CD14-positive monocyte (primary cell): ENCODE measurements around the gene ATP5F1B. TPM values are rescaled to one million over a fixed set of nuclear protein-coding genes. Genes with fewer than 3 reads are reported as not detected.

Source experiments
- DNase-seq, 3 donors: peaks; one replicate each; pipeline ENCODE4 v3.0.0-alpha.2; 2011 to 2022
- H2AFZ ChIP-seq: 2 replicates; pipeline ENCODE4 v1.6.0; 2012; ENCODE audit warnings: mild to moderate bottlenecking, low read depth, low read length, inconsistent platforms; ENCODE audit not compliant: insufficient read depth, poor library complexity, severe bottlenecking
- H3K27ac ChIP-seq, 2 donors: 1 replicate in 1 of 2; 2 replicates in 1 of 2; pipeline ENCODE4 v1.5.1; 2012 to 2013; ENCODE audit warnings: low read length in 2 of 2, control low read depth in 1 of 2, inconsistent platforms in 1 of 2, low read depth in 1 of 2, mild to moderate bottlenecking in 1 of 2
- H3K27me3 ChIP-seq, 2 donors: one replicate each; pipeline versions ENCODE4 v1.6.0 to v1.6.1; 2011 to 2013; ENCODE audit warnings: low read length in 2 of 2; ENCODE audit not compliant: control insufficient read depth in 2 of 2, insufficient read depth in 2 of 2
- H3K36me3 ChIP-seq, 2 donors: replicated peaks in 1 of 2; 1 replicate in 1 of 2; 2 replicates in 1 of 2; pipeline versions ENCODE4 v1.5.1 to v1.6.1; 2012 to 2013; ENCODE audit warnings: low read length in 2 of 2, control low read depth in 1 of 2, inconsistent platforms in 1 of 2, mild to moderate bottlenecking in 1 of 2; ENCODE audit not compliant: insufficient read depth in 2 of 2, control insufficient read depth in 1 of 2
- H3K4me1 ChIP-seq, 2 donors: 1 replicate in 1 of 2; 2 replicates in 1 of 2; pipeline versions ENCODE4 v1.5.1 to v1.6.1; 2012 to 2013; ENCODE audit warnings: low read length in 2 of 2, control low read depth in 1 of 2, inconsistent platforms in 1 of 2, mild to moderate bottlenecking in 1 of 2, moderate library complexity in 1 of 2; ENCODE audit not compliant: insufficient read depth in 2 of 2, control insufficient read depth in 1 of 2
- H3K4me2 ChIP-seq: replicated peaks from 2 replicates; pipeline ENCODE3; 2012; ENCODE audit warnings: low read length, moderate library complexity, mild to moderate bottlenecking; ENCODE audit not compliant: poor library complexity, severe bottlenecking; ENCODE audit errors: extremely low read depth
- H3K4me3 ChIP-seq, 3 experiments: fragments of 200-600 bp in 1 of 3; sonication (generic) in 1 of 3; replicated peaks in 1 of 3; 1 replicate in 2 of 3; 2 replicates in 1 of 3; pipeline ENCODE4 v1.5.1; 2011 to 2013; ENCODE audit warnings: low read length in 3 of 3, mild to moderate bottlenecking in 3 of 3, control low read depth in 2 of 3, low read depth in 2 of 3, inconsistent platforms in 1 of 3, moderate library complexity in 1 of 3
- H3K79me2 ChIP-seq: 2 replicates; pipeline ENCODE4 v1.6.0; 2012; ENCODE audit warnings: mild to moderate bottlenecking, control low read depth, inconsistent platforms, low read length, moderate library complexity; ENCODE audit not compliant: insufficient read depth
- H3K9ac ChIP-seq: 2 replicates; pipeline ENCODE4 v1.6.0; 2017; ENCODE audit warnings: low read length, mild to moderate bottlenecking; ENCODE audit not compliant: insufficient read depth, poor library complexity, severe bottlenecking
- H3K9me3 ChIP-seq, 2 donors: replicated peaks in 1 of 2; 1 replicate in 1 of 2; 2 replicates in 1 of 2; pipeline versions ENCODE4 v1.5.1 to v1.6.1; 2012 to 2013; ENCODE audit warnings: low read length in 2 of 2, control low read depth in 1 of 2; ENCODE audit not compliant: control insufficient read depth in 1 of 2, insufficient read depth in 1 of 2
- H4K20me1 ChIP-seq: 2 replicates; pipeline ENCODE4 v1.6.0; 2012; ENCODE audit warnings: mild to moderate bottlenecking, low read length, control low read depth, moderate library complexity; ENCODE audit not compliant: insufficient read depth
- H3K27ac Mint-ChIP-seq, 7 donors: one replicate each; pipeline ENCODE4 v1.8.0; 2020; ENCODE audit warnings: mild to moderate bottlenecking in 7 of 7, mixed read lengths in 7 of 7, moderate library complexity in 6 of 7, inconsistent platforms in 2 of 7
- H3K27me3 Mint-ChIP-seq, 3 donors: one replicate each; pipeline ENCODE4 v1.8.0; 2021 to 2022; ENCODE audit warnings: low read depth in 3 of 3, mild to moderate bottlenecking in 3 of 3, mixed read lengths in 3 of 3, moderate library complexity in 3 of 3, inconsistent platforms in 1 of 3
- H3K36me3 Mint-ChIP-seq, 2 donors: one replicate each; pipeline ENCODE4 v1.8.0; 2020; ENCODE audit warnings: mixed read lengths in 2 of 2, inconsistent platforms in 1 of 2, mild to moderate bottlenecking in 1 of 2
- H3K4me1 Mint-ChIP-seq: one replicate; pipeline ENCODE4 v1.8.0; 2020; ENCODE audit warnings: mild to moderate bottlenecking, mixed read lengths
- H3K4me3 Mint-ChIP-seq, 2 donors: one replicate each; pipeline ENCODE4 v1.8.0; 2020; ENCODE audit warnings: mild to moderate bottlenecking in 2 of 2, mixed read lengths in 2 of 2, moderate library complexity in 1 of 2
- H3K9me3 Mint-ChIP-seq, 7 donors: one replicate each; pipeline ENCODE4 v1.8.0; 2020 to 2022; ENCODE audit warnings: mixed read lengths in 7 of 7, mild to moderate bottlenecking in 6 of 7, moderate library complexity in 6 of 7, inconsistent platforms in 2 of 7
- CTCF ChIP-seq: fragments of 200-600 bp; IDR thresholded peaks from one replicate; pipeline ENCODE4 v1.8.0; 2022; ENCODE audit warnings: antibody characterized with exemption, mild to moderate bottlenecking
- WGBS: methylation state at CpG from one replicate; pipeline ENCODE4 v1.1.5; 2013; ENCODE audit warnings: missing lambda C conversion rate; ENCODE audit not compliant: insufficient coverage; 5-methylcytosine and 5-hydroxymethylcytosine counted together
- intact Hi-C, 2 donors: fragments of 100-400 bp; cut with micrococcal nuclease; formaldehyde crosslinking; loops; one replicate each; pipeline versions ENCODE4 v1.15.0 to v1.15.1; 2023
- polyA plus RNA-seq, 3 donors: library from polyadenylated mRNA; depleted of rRNA in 1 of 3; unstranded in 2 of 3; stranded (reverse) in 1 of 3; fragments of 300-500 nt in 2 of 3; fragments of >200 nt in 1 of 3; fragmentation: Illumina TruSeq in 2 of 3; gene quantifications; 1 replicate in 2 of 3; 2 replicates in 1 of 3; pipeline ENCODE4 v1.2.3, GENCODE V29; 2012 to 2021

Gene ATP5F1B
- polyA plus RNA-seq, 3 donors = 554 to 1,093 (median 1,038) TPM

DNA sequence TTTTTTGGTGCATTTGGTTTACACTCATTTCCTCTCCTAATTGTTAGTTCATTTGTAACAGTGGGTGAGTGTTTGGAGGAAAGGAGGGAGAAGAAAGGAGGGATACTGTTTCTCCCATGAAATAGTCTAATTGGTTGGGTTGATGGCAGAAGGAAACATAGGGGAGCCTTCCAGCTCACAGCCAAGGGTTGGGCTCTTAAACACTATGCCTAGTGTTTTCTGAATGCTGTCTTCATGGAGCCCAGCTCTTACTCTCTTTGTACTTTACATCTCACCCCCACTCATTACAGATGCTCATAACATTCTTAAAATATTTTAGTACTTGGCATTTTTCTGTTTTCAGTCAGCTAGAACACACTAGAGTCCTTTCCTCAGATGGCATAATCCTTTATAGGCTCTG lies 53.8 kb downstream of the ATP5F1B start:
- no peaks in the 10 kb centered on the region for H3K9me3 ChIP-seq
- no peaks in the 10 kb centered on the region for H3K4me1 ChIP-seq
- H3K4me1 Mint-ChIP-seq = no peaks in the 10 kb centered on the region
- H3K79me2 ChIP-seq = no peaks in the 10 kb centered on the region
- H3K9ac ChIP-seq = no peak overlapping the region
- no peak overlapping the region for H3K4me3 ChIP-seq
- H2AFZ ChIP-seq = no peak overlapping the region
- H3K9me3 Mint-ChIP-seq = no peaks in the 10 kb centered on the region
- peaks cover 44 to 51% of the 10 kb centered on the region in 2 donors for H3K36me3 ChIP-seq
- H3K27ac Mint-ChIP-seq = no peak overlapping the region
- H3K36me3 Mint-ChIP-seq = peaks cover 47 to 54% of the 10 kb centered on the region in 2 donors
- intact Hi-C loops = loop anchor here (5.0 kb wide), 1 partner anchor 80 kb away; no protein-coding TSS in a partner anchor
- H3K4me2 ChIP-seq = no peak overlapping the region
- TF ChIP-seq CTCF = no peak
- peaks cover 0 to 4% (median 1%) of the 10 kb centered on the region in 3 donors for H3K27me3 Mint-ChIP-seq
- no peak overlapping the region for H3K4me3 Mint-ChIP-seq
- no peak overlapping the region for H3K27ac ChIP-seq
- DNase-seq = no peak
- H3K27me3 ChIP-seq = no peaks in the 10 kb centered on the region
- H4K20me1 ChIP-seq = peaks cover 14% of the 10 kb centered on the region

GRCh38 chr12:56591126-56591525 lies 54.7 kb downstream of the ATP5F1B start:
- no peak overlapping the region for H3K9ac ChIP-seq
- no peak overlapping the region for H2AFZ ChIP-seq
- H3K4me2 ChIP-seq = no peak overlapping the region
- H3K27ac Mint-ChIP-seq = no peak overlapping the region
- no peak for TF ChIP-seq CTCF
- H3K27me3 Mint-ChIP-seq = peaks cover 0 to 4% (median 1%) of the 10 kb centered on the region in 3 donors
- no peaks in the 10 kb centered on the region for H3K4me1 Mint-ChIP-seq
- H4K20me1 ChIP-seq = peaks cover 8% of the 10 kb centered on the region
- no peak overlapping the region for H3K27ac ChIP-seq
- peaks cover 47 to 50% of the 10 kb centered on the region in 2 donors for H3K36me3 Mint-ChIP-seq
- H3K27me3 ChIP-seq = no peaks in the 10 kb centered on the region
- H3K4me1 ChIP-seq = no peaks in the 10 kb centered on the region
- no peak for DNase-seq
- no peaks in the 10 kb centered on the region for H3K79me2 ChIP-seq
- H3K9me3 ChIP-seq = no peaks in the 10 kb centered on the region
- H3K36me3 ChIP-seq = peaks cover 39 to 51% of the 10 kb centered on the region in 2 donors
- no peak overlapping the region for H3K4me3 ChIP-seq
- intact Hi-C loops = loop anchor here (5.0 kb wide), 1 partner anchor 79 kb away; no protein-coding TSS in a partner anchor
- H3K9me3 Mint-ChIP-seq = no peaks in the 10 kb centered on the region
- no CpG with 5 or more reads among the region's 5 CpGs for WGBS
- H3K4me3 Mint-ChIP-seq = no peak overlapping the region
